ENCODE measurements around the gene PPP5C. TPM values are rescaled to one million over a fixed set of nuclear protein-coding genes. Genes with fewer than 3 reads are reported as not detected.

Gene PPP5C
- total and polyA plus RNA-seq, 9 of the 15 experiments (the other 6 are each of a cell fraction or from before 2014, with no cell fraction given), result 1.9 to 166 (median 108) TPM

DNA sequence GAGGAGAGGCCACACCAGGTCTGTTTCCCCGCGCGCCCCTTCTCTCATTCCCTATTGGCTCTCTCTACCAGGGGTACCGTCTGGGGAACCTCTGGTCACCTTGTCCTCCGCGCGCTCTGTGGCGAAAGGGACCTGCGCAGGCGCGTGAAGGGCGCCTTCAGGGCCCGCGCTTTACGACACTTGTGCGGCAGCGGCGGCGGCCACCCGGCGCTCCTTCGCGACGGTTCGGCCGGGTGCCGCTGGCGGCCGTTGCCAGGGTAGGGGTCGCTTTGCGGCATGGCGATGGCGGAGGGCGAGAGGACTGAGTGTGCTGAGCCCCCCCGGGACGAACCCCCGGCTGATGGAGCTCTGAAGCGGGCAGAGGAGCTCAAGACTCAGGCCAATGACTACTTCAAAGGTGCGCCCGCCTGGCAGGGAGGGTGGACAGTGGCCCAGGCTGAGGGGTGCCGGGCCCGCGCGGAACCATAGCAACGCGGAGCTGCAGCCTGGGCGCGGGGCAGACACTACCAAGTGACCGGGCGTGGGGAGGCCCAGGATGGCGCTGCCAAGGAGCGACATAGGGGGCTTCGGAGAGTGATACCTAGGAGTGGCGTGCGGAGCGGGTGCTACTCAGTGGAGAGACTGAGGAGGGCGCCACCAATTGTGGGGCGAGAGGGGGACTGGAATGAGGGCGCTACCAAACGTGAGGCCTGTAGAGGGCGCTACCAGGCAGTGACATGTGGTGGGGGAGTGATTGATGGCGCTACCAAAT is at the start of gene PPP5C (continued):
- no peak for TF ChIP-seq ZNF347 (CRISPR knock-in tag; IDR thresholded peaks at IDR 0.05; ENCODE audit: low read depth)
- peak; percentile 26 for TF ChIP-seq PHF20 (IDR thresholded peaks at IDR 0.05; ENCODE audit: partially characterized antibody)
- no peak; the same call in 1 of the 2 replicates for TF ChIP-seq BHLHE40 (IDR thresholded peaks at IDR 0.05; ENCODE audit: low read length)
- TF ChIP-seq TRIM28 (IDR thresholded peaks at IDR 0.05), result peak; percentile 42; the same call in 1 of the 2 replicates
- no peak for TF ChIP-seq SIRT6 (IDR thresholded peaks at IDR 0.05; ENCODE audit: low read depth, low read length)
- no peak for TF ChIP-seq HDAC3 (IDR thresholded peaks at IDR 0.05; ENCODE audit: borderline replicate concordance, partially characterized antibody)
- TF ChIP-seq SMAD2 (IDR thresholded peaks at IDR 0.05; ENCODE audit: low read depth, low read length), result no peak
- TF ChIP-seq RBM22 (IDR thresholded peaks at IDR 0.05; ENCODE audit: low read depth, low read length, poor library complexity, severe bottlenecking), result no peak
- TF ChIP-seq CBFA2T3 (IDR thresholded peaks at IDR 0.05), result no peak
- TF ChIP-seq, protein P1, sequence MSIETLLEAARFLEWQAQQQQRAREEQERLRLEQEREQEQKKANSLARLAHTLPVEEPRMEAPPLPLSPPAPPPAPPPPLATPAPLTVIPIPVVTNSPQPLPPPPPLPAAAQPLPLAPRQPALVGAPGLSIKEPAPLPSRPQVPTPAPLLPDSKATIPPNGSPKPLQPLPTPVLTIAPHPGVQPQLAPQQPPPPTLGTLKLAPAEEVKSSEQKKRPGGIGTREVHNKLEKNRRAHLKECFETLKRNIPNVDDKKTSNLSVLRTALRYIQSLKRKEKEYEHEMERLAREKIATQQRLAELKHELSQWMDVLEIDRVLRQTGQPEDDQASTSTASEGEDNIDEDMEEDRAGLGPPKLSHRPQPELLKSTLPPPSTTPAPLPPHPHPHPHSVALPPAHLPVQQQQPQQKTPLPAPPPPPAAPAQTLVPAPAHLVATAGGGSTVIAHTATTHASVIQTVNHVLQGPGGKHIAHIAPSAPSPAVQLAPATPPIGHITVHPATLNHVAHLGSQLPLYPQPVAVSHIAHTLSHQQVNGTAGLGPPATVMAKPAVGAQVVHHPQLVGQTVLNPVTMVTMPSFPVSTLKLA (conservative IDR thresholded peaks at IDR 0.05), result peak; percentile 76 to 80
- peak; percentile 72 for TF ChIP-seq ATF7 (IDR thresholded peaks at IDR 0.05)
- TF ChIP-seq ZBED1 (IDR thresholded peaks at IDR 0.05), result no peak; the same call in 1 of the 2 replicates
- peak in 1 of 2 experiments; percentile 33; a peak in 1 of 4 replicates for TF ChIP-seq TBL1XR1 (IDR thresholded peaks at IDR 0.05; ENCODE audit: low read length in 2 of 2)
- TF ChIP-seq, protein P2, sequence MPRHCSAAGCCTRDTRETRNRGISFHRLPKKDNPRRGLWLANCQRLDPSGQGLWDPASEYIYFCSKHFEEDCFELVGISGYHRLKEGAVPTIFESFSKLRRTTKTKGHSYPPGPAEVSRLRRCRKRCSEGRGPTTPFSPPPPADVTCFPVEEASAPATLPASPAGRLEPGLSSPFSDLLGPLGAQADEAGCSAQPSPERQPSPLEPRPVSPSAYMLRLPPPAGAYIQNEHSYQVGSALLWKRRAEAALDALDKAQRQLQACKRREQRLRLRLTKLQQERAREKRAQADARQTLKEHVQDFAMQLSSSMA (CRISPR knock-in tag; IDR thresholded peaks at IDR 0.05), result no peak
- TF ChIP-seq EP300 (IDR thresholded peaks at IDR 0.05; ENCODE audit: low read length), result no peak
- no peak for TF ChIP-seq ZNF134 (CRISPR knock-in tag; conservative IDR thresholded peaks at IDR 0.05)
- peak; percentile 91 for TF ChIP-seq GATAD2A (IDR thresholded peaks at IDR 0.05)
- TF ChIP-seq, protein P3, sequence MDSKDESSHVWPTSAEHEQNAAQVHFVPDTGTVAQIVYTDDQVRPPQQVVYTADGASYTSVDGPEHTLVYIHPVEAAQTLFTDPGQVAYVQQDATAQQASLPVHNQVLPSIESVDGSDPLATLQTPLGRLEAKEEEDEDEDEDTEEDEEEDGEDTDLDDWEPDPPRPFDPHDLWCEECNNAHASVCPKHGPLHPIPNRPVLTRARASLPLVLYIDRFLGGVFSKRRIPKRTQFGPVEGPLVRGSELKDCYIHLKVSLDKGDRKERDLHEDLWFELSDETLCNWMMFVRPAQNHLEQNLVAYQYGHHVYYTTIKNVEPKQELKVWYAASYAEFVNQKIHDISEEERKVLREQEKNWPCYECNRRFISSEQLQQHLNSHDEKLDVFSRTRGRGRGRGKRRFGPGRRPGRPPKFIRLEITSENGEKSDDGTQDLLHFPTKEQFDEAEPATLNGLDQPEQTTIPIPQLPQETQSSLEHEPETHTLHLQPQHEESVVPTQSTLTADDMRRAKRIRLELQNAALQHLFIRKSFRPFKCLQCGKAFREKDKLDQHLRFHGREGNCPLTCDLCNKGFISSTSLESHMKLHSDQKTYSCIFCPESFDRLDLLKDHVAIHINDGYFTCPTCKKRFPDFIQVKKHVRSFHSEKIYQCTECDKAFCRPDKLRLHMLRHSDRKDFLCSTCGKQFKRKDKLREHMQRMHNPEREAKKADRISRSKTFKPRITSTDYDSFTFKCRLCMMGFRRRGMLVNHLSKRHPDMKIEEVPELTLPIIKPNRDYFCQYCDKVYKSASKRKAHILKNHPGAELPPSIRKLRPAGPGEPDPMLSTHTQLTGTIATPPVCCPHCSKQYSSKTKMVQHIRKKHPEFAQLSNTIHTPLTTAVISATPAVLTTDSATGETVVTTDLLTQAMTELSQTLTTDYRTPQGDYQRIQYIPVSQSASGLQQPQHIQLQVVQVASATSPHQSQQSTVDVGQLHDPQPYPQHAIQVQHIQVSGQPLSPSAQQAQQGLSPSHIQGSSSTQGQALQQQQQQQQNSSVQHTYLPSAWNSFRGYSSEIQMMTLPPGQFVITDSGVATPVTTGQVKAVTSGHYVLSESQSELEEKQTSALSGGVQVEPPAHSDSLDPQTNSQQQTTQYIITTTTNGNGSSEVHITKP (IDR thresholded peaks at IDR 0.05; ENCODE audit: partially characterized antibody), result peak; percentile 97
- TF ChIP-seq ZKSCAN3 (CRISPR knock-in tag; IDR thresholded peaks at IDR 0.05), result no peak
- peak; percentile 47; the same call in 1 of the 2 replicates for TF ChIP-seq GTF2F1 (IDR thresholded peaks at IDR 0.05; ENCODE audit: low read depth, low read length)
- TF ChIP-seq KDM5B (IDR thresholded peaks at IDR 0.05; ENCODE audit: insufficient replicate concordance, low read depth, low read length), result peak; percentile 83
- TF ChIP-seq ZNF764 (CRISPR knock-in tag; IDR thresholded peaks at IDR 0.05; ENCODE audit: low read depth), result 0 out of 2 replicates have a peak, but pooled peaks have one; percentile 1
- peak; percentile 59 to 90 (median 84) for TF ChIP-seq YY1 (IDR thresholded peaks at IDR 0.05; ENCODE audit: borderline replicate concordance in 1 of 3, control insufficient read depth in 1 of 3, extremely low read depth in 1 of 3, insufficient read depth in 3 of 3, insufficient read length in 1 of 3, insufficient replicate concordance in 2 of 3, low read depth in 1 of 3, low read length in 2 of 3)
- no peak for TF ChIP-seq ZNF239 (CRISPR knock-in tag; IDR thresholded peaks at IDR 0.05)
- TF ChIP-seq NCOA6 (IDR thresholded peaks at IDR 0.05), result no peak
